HG03045 (cell line): ENCODE results near the gene SLC38A10.

ENCODE experiments used
- ATAC-seq: cut with Tn5 transposase; IDR thresholded peaks from one replicate; pipeline ENCODE4 v1.9.1; 2021; ENCODE audit warnings: mild to moderate bottlenecking, moderate library complexity; ENCODE audit not compliant: unreplicated experiment

The SLC38A10 gene

DNA sequence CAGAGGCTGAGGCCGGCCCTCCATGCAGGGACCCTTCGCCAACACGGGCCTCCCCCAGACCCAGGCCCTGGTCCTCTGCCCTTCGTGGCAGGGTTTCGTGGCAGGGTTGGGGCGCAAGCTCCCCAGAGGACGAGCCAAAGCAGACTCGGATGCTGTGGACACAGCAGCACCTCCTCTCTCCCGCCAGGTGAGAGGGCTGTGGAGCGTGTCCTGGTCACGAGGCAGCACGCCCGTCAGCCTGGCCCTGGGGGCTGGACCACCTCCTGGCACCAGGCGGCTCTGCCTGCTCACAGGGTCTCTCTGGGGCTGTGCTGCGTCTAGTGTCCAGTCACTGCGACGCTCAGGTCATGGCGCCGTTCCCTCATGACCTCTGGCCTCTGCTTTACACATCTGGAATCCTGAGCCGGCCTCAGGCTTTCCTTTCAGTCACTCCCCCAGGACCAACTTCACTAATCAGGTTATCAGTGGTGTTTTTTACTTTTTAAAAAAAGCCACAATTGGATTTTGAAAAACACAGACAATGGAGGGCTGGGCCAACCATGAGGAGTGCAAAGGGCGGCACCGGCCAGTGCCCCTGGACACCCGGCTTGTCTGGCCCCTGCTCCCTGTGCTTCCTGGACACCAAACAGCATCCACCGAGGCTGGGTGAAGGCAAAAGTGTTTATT, 50.6 kb downstream of the SLC38A10 start:
- ATAC-seq: no peak

DNA sequence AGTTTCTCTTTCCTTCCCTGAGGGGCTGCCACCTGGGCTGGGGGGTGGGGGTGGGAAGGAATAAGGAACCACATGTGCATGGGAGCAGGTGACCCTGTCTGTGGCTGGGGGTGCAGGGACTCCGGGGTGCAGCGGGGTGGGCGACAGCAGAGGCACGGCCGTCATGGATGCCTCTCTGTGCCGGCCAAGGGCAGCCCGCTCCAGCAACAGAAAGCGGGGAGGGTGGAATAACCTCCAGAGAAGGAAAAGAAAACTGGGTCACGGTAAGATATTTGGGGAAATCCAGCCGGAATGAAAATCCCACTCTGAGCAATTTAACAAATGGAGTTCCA, 51.8 kb downstream of the SLC38A10 start:
- no peak for ATAC-seq

DNA sequence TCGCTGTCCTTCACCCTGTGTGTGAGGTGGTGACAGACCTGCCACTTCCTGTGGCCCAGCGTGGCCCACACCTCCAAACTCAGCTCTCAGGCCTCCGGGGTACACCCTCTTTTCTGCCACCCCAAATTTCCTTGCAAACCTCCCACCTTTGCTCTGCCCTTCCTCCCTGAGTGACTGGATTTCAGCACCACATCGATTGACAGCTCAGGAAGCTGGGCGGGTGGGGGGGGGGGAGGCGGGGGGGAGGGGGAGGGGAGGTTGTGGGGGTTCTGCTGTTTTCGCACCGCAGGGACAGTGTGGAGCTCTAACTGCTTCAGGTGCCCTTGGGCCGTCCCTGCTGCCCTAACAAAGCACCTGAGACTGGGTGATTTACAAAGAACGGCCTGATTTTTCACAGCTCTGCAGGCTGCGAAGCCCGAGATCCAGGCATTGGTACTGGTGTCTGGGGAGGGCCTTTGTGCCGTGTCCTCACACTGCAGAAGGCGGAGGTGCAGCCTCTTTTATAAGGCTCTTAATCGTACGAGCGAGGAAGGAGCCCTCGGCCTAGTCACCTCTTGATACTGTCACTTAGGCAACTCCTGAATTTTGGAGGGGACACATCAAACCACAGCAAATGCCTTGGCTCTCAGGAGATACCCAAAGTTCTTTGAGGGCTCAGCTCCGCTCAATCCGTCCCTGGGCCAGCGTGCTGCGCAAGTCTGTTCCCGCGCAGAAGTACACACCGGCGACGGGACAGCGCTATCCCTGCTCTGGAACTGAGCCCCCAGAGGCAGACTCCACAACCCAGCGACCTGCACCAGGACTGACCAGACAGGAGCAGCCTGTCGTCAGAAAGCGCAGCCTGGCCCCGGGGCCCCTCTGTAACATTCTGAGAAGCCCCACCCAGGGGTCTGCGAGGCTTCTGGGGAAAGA, 52.4 kb downstream of the SLC38A10 start:
- no peak for ATAC-seq

DNA sequence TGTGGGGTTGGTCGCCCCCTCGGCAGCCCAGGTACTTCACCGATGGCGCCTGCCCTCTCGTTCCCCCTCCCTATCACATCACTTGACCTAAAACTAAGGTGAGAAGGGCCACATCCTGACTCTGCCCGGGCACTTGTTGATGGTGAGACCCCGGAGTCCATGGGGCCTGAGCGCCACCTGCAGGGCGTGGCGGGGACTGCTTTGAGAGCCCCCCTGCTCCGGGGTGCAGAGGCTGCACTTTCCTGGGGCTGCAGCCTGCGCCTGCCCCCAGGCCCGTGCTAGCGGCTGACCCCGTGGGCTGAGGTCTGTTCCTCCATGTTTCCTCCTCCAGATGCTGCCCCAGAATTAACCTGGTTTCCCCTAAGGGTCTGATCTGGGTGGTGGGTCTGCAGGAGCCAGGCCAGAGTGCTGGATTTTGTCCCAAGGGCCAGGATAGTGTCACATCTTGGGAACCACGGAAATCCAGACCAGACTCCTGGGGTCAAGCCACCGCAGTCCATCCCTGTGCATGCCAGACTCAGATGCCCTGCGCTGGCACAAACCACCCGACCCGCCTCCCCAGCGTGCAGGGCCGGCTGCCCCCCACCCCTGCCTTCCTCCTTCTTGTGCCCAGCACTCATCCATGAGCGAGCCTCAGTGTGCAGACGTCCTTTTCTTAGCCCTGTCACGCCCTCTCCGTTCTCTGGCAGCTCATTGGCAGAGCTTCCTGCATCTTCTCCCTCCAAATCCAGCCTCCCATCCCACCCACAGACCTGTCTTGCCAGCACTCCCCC, 53.3 kb downstream of the SLC38A10 start:
- ATAC-seq: no peak

DNA sequence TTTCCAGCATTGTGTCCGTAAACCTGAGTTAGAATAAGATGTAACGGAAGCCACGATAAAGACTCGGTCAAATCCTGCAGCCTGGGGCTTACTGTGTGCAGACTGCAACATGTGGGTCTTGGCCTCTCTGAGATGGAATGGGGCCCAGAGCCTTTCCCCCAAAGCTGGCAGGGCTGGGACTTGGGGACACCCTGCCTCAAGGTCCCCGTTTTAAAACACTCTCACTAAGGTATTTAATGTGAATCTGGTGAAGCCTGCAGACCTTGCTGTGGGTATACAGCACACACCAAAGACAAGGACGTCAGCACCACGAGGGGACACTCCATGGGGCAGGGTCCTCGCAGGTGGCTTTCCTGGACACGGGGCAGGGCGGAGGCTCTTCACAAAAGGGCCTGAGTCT, 53.9 kb downstream of the SLC38A10 start:
- ATAC-seq: no peak

DNA sequence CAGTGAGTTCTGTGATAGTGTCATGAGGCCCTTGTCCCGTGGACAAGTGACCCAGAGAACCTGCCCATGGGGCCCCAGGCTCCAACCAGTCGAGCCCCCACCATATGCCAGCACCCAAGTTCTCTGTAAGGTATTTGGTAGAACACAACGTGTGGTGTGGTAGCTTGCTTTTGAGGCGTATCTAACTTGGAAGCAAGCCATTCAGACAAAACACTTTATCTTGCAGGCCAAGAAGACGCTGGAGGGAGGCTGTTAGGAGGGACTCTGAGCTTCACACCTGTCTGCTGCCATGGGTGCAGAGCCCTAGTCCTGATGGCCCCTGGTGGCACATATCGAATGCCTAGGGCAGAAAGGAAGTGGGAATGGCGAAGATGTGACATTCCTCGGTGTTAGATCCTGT, 54.3 kb downstream of the SLC38A10 start:
- no peak for ATAC-seq

GRCh38 chr17:81239714-81240555, 55.2 kb downstream of the SLC38A10 start:
- ATAC-seq: no peak

DNA sequence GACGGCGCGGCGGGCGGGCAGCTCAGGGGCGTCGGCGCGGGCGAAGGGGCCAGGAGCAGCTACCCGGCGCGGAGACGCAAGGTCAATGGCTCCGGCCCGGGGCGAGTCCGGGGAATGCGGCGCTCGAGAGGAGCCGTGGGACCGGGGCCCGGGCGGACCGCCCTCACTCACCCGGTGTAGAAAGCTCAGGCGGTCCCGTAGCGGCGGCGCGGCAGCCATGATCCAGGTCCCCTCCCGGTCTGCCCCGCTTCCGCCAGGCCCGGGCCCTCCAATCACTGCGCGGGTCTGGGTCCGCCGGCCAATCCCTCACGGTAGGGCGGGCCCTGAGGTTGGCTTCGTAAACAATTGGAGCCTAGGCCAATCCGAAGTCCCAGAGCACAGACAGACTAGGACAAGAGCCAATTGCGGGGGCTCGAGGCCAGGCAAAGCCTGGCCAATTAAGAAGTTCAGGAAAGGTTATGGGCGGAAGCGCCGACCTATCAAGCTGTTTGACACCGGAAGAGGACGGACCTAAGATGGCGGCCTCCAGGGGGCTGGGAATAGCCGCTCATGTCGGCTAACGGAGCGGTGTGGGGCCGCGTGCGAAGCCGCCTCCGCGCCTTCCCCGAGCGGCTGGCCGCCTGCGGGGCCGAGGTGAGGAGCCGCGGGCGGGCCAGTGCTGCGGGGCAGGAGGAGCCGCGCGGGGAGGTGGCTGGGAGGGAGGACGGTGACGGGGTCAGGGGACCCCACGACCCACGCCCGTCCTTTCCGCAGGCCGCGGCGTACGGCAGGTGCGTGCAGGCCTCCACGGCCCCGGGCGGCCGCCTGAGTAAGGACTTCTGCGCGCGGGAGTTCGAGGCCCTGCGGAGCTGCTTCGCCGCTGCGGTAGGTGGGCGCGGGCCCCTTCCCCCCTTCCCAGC, 56.0 kb downstream of the SLC38A10 start, which contains the start of the genes NDUFAF8 and TEPSIN:
NDUFAF8 (plus strand) TSS at position 504 of the 899 bp plus-strand sequence; CDS start at position 550, 46 bp downstream.
TEPSIN (minus strand) TSS at position 241 of the 899 bp plus-strand sequence; CDS start at position 219, 22 bp downstream.
- peak; percentile 88 for ATAC-seq

DNA sequence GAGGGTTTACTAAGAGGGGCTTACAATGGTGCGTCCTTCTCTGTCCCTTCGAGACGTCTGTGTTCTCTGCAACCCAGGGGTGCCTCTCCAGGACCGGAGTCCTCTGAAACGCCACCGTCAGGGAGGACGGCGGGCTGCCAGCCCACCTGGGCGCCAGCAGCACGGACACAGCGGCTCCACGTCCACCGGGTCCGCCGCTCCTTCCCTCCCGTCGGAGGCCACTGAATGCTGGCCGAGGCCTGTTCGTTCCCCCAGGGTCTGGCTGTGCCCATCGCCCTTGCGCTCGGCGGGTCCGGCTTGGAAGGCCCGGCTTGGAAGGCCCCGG, 56.7 kb downstream of the SLC38A10 start:
- no peak for ATAC-seq

DNA sequence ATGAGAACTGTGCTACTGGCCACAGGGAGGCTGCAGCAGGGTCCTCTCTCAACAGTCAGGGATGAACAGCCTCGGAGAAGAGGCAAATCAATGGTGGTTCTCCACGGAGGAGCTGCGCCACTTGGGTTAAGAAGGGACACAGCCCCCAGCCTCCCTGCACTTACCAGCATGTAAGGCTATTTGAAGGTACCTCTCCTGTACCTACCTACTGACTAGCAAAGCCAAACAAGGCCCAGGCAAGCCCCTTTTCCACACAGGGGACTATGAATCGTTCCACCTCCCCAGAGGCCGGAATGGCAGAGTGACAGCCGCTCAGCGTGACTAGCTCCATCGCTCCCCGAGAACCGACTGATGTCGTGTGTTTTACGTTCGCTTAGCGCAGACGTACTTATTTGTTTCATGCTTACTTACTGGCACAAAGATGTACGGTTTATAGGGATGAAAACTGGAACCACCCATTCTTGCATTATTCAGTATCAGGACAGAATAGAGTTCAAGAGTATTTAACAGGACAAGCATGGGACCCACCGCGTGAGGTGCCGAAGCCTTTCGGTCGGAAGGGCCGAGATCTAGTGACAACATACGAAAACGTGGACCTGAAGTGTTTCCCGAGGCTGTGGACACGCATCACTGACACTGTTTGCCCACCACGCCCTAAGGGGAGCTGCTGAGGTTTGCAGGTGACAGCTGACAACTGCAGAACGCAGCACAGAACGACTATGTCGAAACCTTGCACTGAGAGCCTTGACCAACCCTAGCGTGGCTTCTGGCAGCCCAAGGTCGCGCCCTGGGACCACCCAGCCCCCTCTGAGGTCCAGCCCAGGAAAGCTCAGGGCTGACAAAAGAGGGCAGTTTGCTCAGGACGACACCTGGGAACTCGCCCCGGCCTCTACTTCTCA, 57.3 kb downstream of the SLC38A10 start:
- no peak for ATAC-seq

- no peak for ATAC-seq
Observed at GRCh38 chr17:81236784-81237183, 58.3 kb downstream of the SLC38A10 start.

GRCh38 chr17:81235822-81236740, 59.0 kb downstream of the SLC38A10 start:
- ATAC-seq: no peak

DNA sequence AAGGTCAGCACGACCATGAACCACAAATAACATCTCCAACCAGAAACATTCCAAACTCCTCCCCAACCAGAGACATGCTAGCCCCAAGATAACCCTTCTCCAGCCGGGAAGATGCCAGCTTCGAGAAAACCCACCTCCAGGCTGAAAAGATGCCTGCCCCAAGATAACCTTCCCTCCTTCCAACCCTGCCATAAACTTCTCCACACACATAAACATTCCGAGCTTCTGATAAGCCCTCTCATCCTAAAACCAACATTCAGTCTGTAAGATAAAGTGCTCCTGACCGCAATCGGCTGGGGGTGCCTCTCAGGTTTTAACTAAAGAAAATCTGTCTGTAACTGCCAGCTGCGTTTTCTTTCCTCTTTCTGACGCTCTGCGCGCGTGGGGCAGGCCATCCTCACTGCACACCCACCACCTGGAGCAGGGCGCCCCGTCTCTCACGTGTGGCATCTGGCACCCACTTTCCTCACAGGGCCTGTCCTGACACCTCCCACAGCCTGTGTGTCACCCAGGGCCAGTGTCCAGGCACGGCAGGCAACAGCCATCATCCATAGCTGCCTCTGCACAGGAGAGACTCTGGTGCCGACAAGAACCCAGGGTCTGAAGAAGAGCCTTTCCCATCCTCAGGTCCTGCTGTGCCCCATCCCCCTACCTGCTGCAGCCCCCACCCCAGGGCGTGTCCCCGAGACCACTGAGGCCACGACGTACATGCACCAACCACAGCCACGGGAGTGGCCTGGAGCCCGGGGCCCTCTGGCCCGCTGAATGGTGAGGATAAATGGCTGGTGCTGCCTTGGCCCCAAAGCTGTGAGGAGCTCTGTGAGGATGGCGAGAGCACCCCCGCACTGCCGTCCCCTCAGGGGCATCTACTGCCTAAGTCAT, 59.9 kb downstream of the SLC38A10 start:
- ATAC-seq: no peak

DNA sequence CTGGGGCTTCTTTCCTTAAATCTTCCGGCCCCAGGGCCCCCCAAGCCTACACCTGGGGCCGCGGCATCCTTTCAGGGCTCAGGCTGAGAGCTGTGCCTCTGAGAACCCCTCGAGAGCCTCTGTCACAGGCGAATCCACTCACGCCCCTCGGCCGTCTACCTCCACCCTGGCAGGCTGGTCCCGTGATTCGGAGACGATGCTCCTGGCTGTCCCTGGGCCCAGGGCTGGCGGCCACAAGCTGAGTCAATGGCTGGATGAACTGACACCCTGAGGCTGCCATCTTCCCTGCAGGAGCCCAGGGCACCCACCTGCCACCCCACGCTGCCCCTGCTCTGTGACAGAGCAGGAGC, 60.6 kb downstream of the SLC38A10 start:
- ATAC-seq: no peak

DNA sequence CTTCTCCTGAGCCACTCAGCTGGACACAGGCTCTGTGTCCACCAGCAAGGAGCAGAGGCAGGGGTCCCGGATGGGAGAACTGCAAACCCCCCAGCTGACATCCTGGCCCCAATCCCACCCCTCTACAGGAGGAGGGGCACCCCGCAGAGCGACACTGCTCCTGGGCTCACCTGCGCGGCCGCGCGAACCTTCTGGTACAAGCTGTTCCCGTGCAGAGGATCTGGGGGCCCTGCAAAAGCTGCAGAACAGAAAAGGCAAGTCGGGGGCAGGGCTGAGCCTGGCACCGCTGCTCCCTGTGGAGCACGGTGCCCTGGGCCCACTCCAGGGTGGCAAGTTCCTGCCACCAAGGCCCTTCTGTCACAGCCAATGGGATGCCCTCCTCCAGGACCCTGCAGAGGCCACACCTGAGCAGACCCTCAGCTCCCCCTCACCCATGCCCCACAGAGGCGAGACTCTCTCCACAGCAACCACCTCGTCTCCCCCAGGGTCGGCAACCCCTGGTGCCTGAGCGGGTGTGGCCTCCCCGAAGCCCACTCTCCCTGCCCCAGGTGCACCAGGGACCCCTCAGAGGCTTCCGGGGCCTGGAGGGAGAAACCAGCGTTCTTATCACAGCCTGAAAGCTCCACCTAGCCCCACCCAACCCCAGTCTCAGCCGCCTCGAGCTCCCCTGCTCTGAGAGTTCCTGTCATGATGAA, 61.1 kb downstream of the SLC38A10 start:
- no peak for ATAC-seq

DNA sequence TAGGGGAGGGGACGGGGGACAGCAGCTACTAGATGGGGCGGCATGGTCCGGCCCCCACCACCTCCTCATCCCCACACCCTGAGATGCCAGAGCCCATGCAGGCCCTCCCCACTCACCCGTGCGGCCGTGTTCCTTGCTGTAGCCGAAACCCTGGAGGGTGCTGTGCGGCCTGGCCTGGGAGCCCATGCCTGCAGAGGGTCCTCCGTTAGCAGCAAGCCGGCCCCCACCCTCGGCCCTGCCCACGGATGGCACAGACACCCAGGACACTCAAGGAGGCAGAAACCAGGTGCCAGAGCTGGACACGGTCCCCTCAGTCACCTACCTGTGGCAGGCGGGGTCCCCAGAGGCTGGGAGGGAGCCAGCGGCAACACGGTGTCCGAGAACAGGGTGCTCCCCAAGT, 61.8 kb downstream of the SLC38A10 start:
- no peak for ATAC-seq
